Keratinocyte (primary cell): ENCODE results near the gene KCNB1. TPM values are rescaled to one million over a fixed set of nuclear protein-coding genes. Genes with fewer than 3 reads are reported as not detected.

Experiments used
- DNase-seq: peaks from one replicate; pipeline ENCODE4 v3.0.0-alpha.2; 2011; ENCODE audit warnings: low read depth, missing footprints, low spot score
- FAIRE-seq: peaks from 2 replicates; lab custom pipeline; 2011; peaks lifted over from hg19 to GRCh38; lab: Jason Lieb, UNC
- H2AFZ ChIP-seq: 2 replicates; pipeline ENCODE4 v1.6.0; 2012; ENCODE audit warnings: low read length, control low read depth, inconsistent platforms; ENCODE audit not compliant: control insufficient read depth
- H3K27ac ChIP-seq: 2 replicates; pipeline ENCODE4 v1.5.1; 2011; ENCODE audit warnings: low read length; ENCODE audit not compliant: control insufficient read depth, insufficient read depth
- H3K27me3 ChIP-seq: 3 replicates; pipeline ENCODE4 v1.6.0; 2011; ENCODE audit warnings: low read length; ENCODE audit not compliant: control insufficient read depth, insufficient read depth; ENCODE audit errors: extremely low read depth
- H3K36me3 ChIP-seq, 2 experiments: 2 replicates in 1 of 2; 3 replicates in 1 of 2; pipeline ENCODE4 v1.5.1; 2011; ENCODE audit warnings: low read length in 2 of 2, mild to moderate bottlenecking in 1 of 2; ENCODE audit not compliant: control insufficient read depth in 2 of 2, insufficient read depth in 2 of 2; ENCODE audit errors: extremely low read depth in 1 of 2
- H3K4me1 ChIP-seq: 3 replicates; pipeline ENCODE4 v1.5.1; 2011; ENCODE audit warnings: low read length; ENCODE audit not compliant: control insufficient read depth, insufficient read depth; ENCODE audit errors: extremely low read depth
- H3K4me2 ChIP-seq: 3 replicates; pipeline ENCODE4 v1.6.0; 2011; ENCODE audit warnings: low read depth, low read length; ENCODE audit not compliant: control insufficient read depth, insufficient read depth; ENCODE audit errors: extremely low read depth
- H3K4me3 ChIP-seq, 3 experiments: fragments of 200-600 bp in 1 of 3; sonication (generic) in 1 of 3; 2 replicates in 2 of 3; 3 replicates in 1 of 3; pipeline ENCODE4 v1.5.1; 2011 to 2016; ENCODE audit warnings: low read length in 3 of 3, mild to moderate bottlenecking in 3 of 3, control low read depth in 2 of 3, inconsistent platforms in 1 of 3, low read depth in 1 of 3, mixed read lengths in 1 of 3, mixed run types in 1 of 3, moderate library complexity in 1 of 3; ENCODE audit not compliant: control insufficient read depth in 2 of 3, insufficient read depth in 2 of 3; ENCODE audit errors: extremely low read depth in 1 of 3
- H3K79me2 ChIP-seq: 2 replicates; pipeline ENCODE4 v1.6.0; 2012; ENCODE audit warnings: low read length; ENCODE audit not compliant: control insufficient read depth, insufficient read depth
- H3K9ac ChIP-seq: 3 replicates; pipeline ENCODE4 v1.6.0; 2011; ENCODE audit warnings: low read length; ENCODE audit not compliant: control insufficient read depth, insufficient read depth; ENCODE audit errors: extremely low read depth
- H3K9me1 ChIP-seq: 3 replicates; pipeline ENCODE4 v1.6.0; 2011; ENCODE audit warnings: low read length; ENCODE audit not compliant: control insufficient read depth, insufficient read depth; ENCODE audit errors: extremely low read depth
- H3K9me3 ChIP-seq: 2 replicates; pipeline ENCODE4 v1.5.1; 2012; ENCODE audit warnings: low read depth, low read length; ENCODE audit not compliant: control insufficient read depth
- H4K20me1 ChIP-seq: 3 replicates; pipeline ENCODE4 v1.6.0; 2011; ENCODE audit warnings: low read length; ENCODE audit not compliant: control insufficient read depth, insufficient read depth; ENCODE audit errors: extremely low read depth
- CTCF ChIP-seq, 3 experiments: IDR thresholded peaks in 1 of 3; conservative IDR thresholded peaks in 1 of 3; optimal IDR thresholded peaks in 1 of 3; 2 replicates in 2 of 3; 3 replicates in 1 of 3; pipeline versions ENCODE3 to v1.5.1; 2011; ENCODE audit warnings: low read length in 3 of 3, mild to moderate bottlenecking in 3 of 3, moderate library complexity in 2 of 3, control low read depth in 1 of 3, inconsistent platforms in 1 of 3; ENCODE audit not compliant: insufficient read depth in 2 of 3; ENCODE audit errors: extremely low read depth in 1 of 3
- EZH2 ChIP-seq: IDR thresholded peaks from one replicate; pipeline ENCODE4 v1.6.1; 2012; ENCODE audit warnings: inconsistent platforms, mild to moderate bottlenecking, low read length, moderate library complexity
- dilution Hi-C: fragments of 300-500 bp; cut with MboI; formaldehyde crosslinking; loops from one replicate; pipeline ENCODE4 v1.7.0; 2020; ENCODE audit warnings: low sequenced_read_pairs; ENCODE audit not compliant: extremely low pct_ligation_motif_present
- polyA plus RNA-seq, 5 experiments: library from polyadenylated mRNA; depleted of rRNA in 3 of 5; stranded (reverse) in 3 of 5; stranded (forward) in 1 of 5; unstranded in 1 of 5; fragments of >200 nt; gene quantifications; 1 replicate in 1 of 5; 2 replicates in 3 of 5; 3 replicates in 1 of 5; pipeline versions ENCODE4 v1.2.1 to v1.2.3, GENCODE V29; 2011 to 2012; ENCODE audit warnings: missing spikeins in 2 of 5, low read depth in 1 of 5, low replicate concordance in 1 of 5

The KCNB1 gene
- polyA plus RNA-seq, 1 donor (not counting 4 experiments of a cell fraction or from before 2014, with no cell fraction given): not detected

- Histone ChIP-seq H4K20me1 (no peaks in the 10 kb centered on the region), H3K27ac (no peak overlapping the region), H3K9ac (no peak overlapping the region), H3K36me3 (no peaks in the 10 kb centered on the region), H3K4me2 (no peak overlapping the region), H3K79me2 (no peaks in the 10 kb centered on the region), H2AFZ (no peak overlapping the region), H3K27me3 (peaks cover 7% of the 10 kb centered on the region), H3K9me3 (no peaks in the 10 kb centered on the region), H3K4me1 (no peaks in the 10 kb centered on the region), H3K9me1 (no peaks in the 10 kb centered on the region), H3K4me3 (no peak overlapping the region)
- no peak for TF ChIP-seq EZH2
- TF ChIP-seq CTCF (optimal IDR thresholded peaks at IDR 0.05 in 1 of 3, IDR thresholded peaks at IDR 0.05 in 1 of 3, conservative IDR thresholded peaks at IDR 0.05 in 1 of 3; ENCODE audit: extremely low read depth in 1 of 3, insufficient read depth in 2 of 3, low read length in 3 of 3): no peak
- dilution Hi-C loops: no loop called here
- FAIRE-seq (no peak), DNase-seq (no peak)
Measured at GRCh38 chr20:49360242-49360968, 122.1 kb downstream of the KCNB1 start.

GRCh38 chr20:49356676-49357075 is 125.8 kb downstream of the KCNB1 start:
- TF ChIP-seq EZH2: no peak
- TF ChIP-seq CTCF (optimal IDR thresholded peaks at IDR 0.05 in 1 of 3, IDR thresholded peaks at IDR 0.05 in 1 of 3, conservative IDR thresholded peaks at IDR 0.05 in 1 of 3; ENCODE audit: extremely low read depth in 1 of 3, insufficient read depth in 2 of 3, low read length in 3 of 3): no peak
- Histone ChIP-seq H4K20me1 (no peaks in the 10 kb centered on the region), H3K4me1 (no peaks in the 10 kb centered on the region), H3K27ac (no peak overlapping the region), H2AFZ (no peak overlapping the region), H3K9me1 (no peaks in the 10 kb centered on the region), H3K79me2 (no peaks in the 10 kb centered on the region), H3K36me3 (no peaks in the 10 kb centered on the region), H3K4me3 (no peak overlapping the region), H3K9ac (no peak overlapping the region), H3K4me2 (no peak overlapping the region), H3K27me3 (peaks cover 12% of the 10 kb centered on the region), H3K9me3 (no peaks in the 10 kb centered on the region)
- dilution Hi-C loops: no loop called here
- FAIRE-seq: no peak
- DNase-seq: no peak
